HCT116 (cell line): Measurements from ENCODE around the gene PAX2. TPM values are rescaled to one million over a fixed set of nuclear protein-coding genes. Genes with fewer than 3 reads are reported as not detected.

ENCODE experiments used
- ATAC-seq: fragments of 200-7000 bp; cut with Tn5 transposase; 2 replicates; pipeline ENCODE4 v1.9.1; 2020; ENCODE audit warnings: mild to moderate bottlenecking, moderate library complexity
- BruUV-seq: library from RNA; stranded (reverse); fragments of 400-500 nt; replicated peaks from 2 replicates; lab custom pipeline; 2021; lab: Mats Ljungman, UMichigan
- CTCF ChIA-PET: fragments of 300-600 bp; sonication (Branson Sonifier 250); formaldehyde crosslinking; loops from one replicate; lab custom pipeline; 2021; ENCODE audit warnings: antibody characterized with exemption; lab: Charles Lee
- POLR2A ChIA-PET: fragments of 300-600, 350-600 bp; sonication (Branson Sonifier 250); formaldehyde crosslinking; loops from one replicate; lab custom pipeline; 2021; ENCODE audit warnings: antibody characterized with exemption; lab: Charles Lee
- RAD21 ChIA-PET, 2 experiments: fragments of 300-600 bp; sonication (Branson Sonifier 250); formaldehyde crosslinking; loops; one replicate each; lab custom pipeline; 2023; ENCODE audit warnings: low total read pairs in 2 of 2; ENCODE audit not compliant: uncharacterized antibody in 2 of 2, unreplicated experiment in 2 of 2, low non-redundant PET in 1 of 2; lab: Charles Lee
- DNase-seq: peaks from one replicate; pipeline ENCODE4 v3.0.0-alpha.2; 2010; ENCODE audit warnings: low read depth, low spot score
- H2AFZ ChIP-seq: fragments of 200-600 bp; shearing (Covaris generic), sonication (generic); 2 replicates; pipeline ENCODE4 v1.6.1; 2017; ENCODE audit warnings: low read depth, mixed run types, mixed read lengths, antibody characterized with exemption, low read length; ENCODE audit not compliant: poor library complexity, severe bottlenecking
- H3K27ac ChIP-seq: 2 replicates; pipeline ENCODE4 v1.5.1; 2012; ENCODE audit warnings: low read depth, low read length
- H3K27me3 ChIP-seq: fragments of 200-600 bp; sonication (generic); 2 replicates; pipeline ENCODE4 v1.6.1; 2016; ENCODE audit warnings: mixed run types, low read length, mixed read lengths; ENCODE audit not compliant: insufficient read depth
- H3K36me3 ChIP-seq, 2 experiments: fragments of 200-500 bp in 1 of 2; fragments of 200-600 bp in 1 of 2; sonication (Bioruptor generic) in 1 of 2; sonication (generic) in 1 of 2; 2 replicates each; pipeline versions ENCODE4 v1.5.1 to v1.6.1; 2014 to 2016; ENCODE audit warnings: low read length in 2 of 2, inconsistent platforms in 1 of 2, mixed read lengths in 1 of 2, mixed run types in 1 of 2; ENCODE audit not compliant: insufficient read depth in 2 of 2, control insufficient read depth in 1 of 2
- H3K4me1 ChIP-seq, 2 experiments: fragments of 200-600 bp in 1 of 2; sonication (generic) in 1 of 2; 2 replicates each; pipeline versions ENCODE4 v1.5.1 to v1.6.1; 2012 to 2017; ENCODE audit warnings: low read length in 2 of 2, inconsistent platforms in 1 of 2, mild to moderate bottlenecking in 1 of 2, mixed read lengths in 1 of 2, mixed run types in 1 of 2, moderate library complexity in 1 of 2; ENCODE audit not compliant: insufficient read depth in 2 of 2, control insufficient read depth in 1 of 2
- H3K4me2 ChIP-seq: fragments of 200-600 bp; sonication (generic); 2 replicates; pipeline ENCODE4 v1.6.1; 2017; ENCODE audit warnings: mixed run types, low read length, mixed read lengths
- H3K4me3 ChIP-seq, 2 experiments: fragments of 200-600 bp in 1 of 2; sonication (generic) in 1 of 2; replicated peaks in 1 of 2; 2 replicates each; pipeline ENCODE4 v1.5.1; 2011 to 2016; ENCODE audit warnings: low read length in 2 of 2, control low read depth in 1 of 2, low read depth in 1 of 2, mild to moderate bottlenecking in 1 of 2, mixed read lengths in 1 of 2, mixed run types in 1 of 2
- H3K79me2 ChIP-seq: fragments of 200-600 bp; sonication (generic); 2 replicates; pipeline ENCODE4 v1.6.1; 2017; ENCODE audit warnings: mild to moderate bottlenecking, mixed run types, low read length, moderate library complexity, mixed read lengths; ENCODE audit not compliant: insufficient read depth
- H3K9ac ChIP-seq: fragments of 200-600 bp; sonication (generic); 2 replicates; pipeline ENCODE4 v1.6.1; 2016; ENCODE audit warnings: low read length, mixed read lengths
- H3K9me2 ChIP-seq: fragments of 200-600 bp; sonication (generic), shearing (Covaris generic); 2 replicates; pipeline ENCODE4 v1.6.1; 2017; ENCODE audit warnings: mixed run types, mild to moderate bottlenecking, moderate library complexity; ENCODE audit not compliant: insufficient read depth
- H3K9me3 ChIP-seq, 2 experiments: fragments of 200-500 bp in 1 of 2; fragments of 200-600 bp in 1 of 2; sonication (Bioruptor generic) in 1 of 2; sonication (generic) in 1 of 2; 2 replicates each; pipeline ENCODE4 v1.6.1; 2014 to 2017; ENCODE audit warnings: low read length in 2 of 2, mixed read lengths in 2 of 2, inconsistent platforms in 1 of 2, low read depth in 1 of 2, mild to moderate bottlenecking in 1 of 2, mixed run types in 1 of 2, moderate library complexity in 1 of 2; ENCODE audit not compliant: control insufficient read depth in 1 of 2, insufficient read depth in 1 of 2
- H4K20me1 ChIP-seq: fragments of 200-600 bp; sonication (generic), shearing (Covaris generic); 2 replicates; pipeline ENCODE4 v1.6.1; 2017; ENCODE audit warnings: mixed run types, mild to moderate bottlenecking, moderate library complexity; ENCODE audit not compliant: insufficient read depth
- CBX3 ChIP-seq: IDR thresholded peaks from 2 replicates; pipeline ENCODE4 v1.6.1; 2012; ENCODE audit warnings: low read depth
- EGR1 ChIP-seq: IDR thresholded peaks from 2 replicates; pipeline ENCODE4 v1.6.1; 2012; ENCODE audit warnings: low read depth
- JUND ChIP-seq: IDR thresholded peaks from 2 replicates; pipeline ENCODE4 v1.6.1; 2012
- MAX ChIP-seq: IDR thresholded peaks from 2 replicates; pipeline ENCODE4 v1.6.1; 2012
- REST ChIP-seq: IDR thresholded peaks from 2 replicates; pipeline ENCODE4 v1.6.1; 2012; ENCODE audit warnings: low read depth
- SP1 ChIP-seq: IDR thresholded peaks from 2 replicates; pipeline ENCODE4 v1.6.1; 2012; ENCODE audit warnings: low read depth
- YY1 ChIP-seq: IDR thresholded peaks from 2 replicates; pipeline ENCODE4 v1.6.1; 2011; ENCODE audit warnings: low read length, low read depth, moderate library complexity, mild to moderate bottlenecking; ENCODE audit not compliant: insufficient replicate concordance; ENCODE audit errors: extremely low read depth
- ZBTB33 ChIP-seq: IDR thresholded peaks from 2 replicates; pipeline ENCODE4 v1.6.1; 2011; ENCODE audit warnings: mild to moderate bottlenecking, low read length, moderate library complexity; ENCODE audit not compliant: insufficient replicate concordance; ENCODE audit errors: extremely low read depth
- ZNF274 ChIP-seq: fragments of 200-500 bp; sonication (Bioruptor generic); IDR thresholded peaks from 2 replicates; pipeline ENCODE4 v1.6.1; 2014; ENCODE audit warnings: mild to moderate bottlenecking, low read depth, low read length, inconsistent platforms
- intact Hi-C: fragments of 100-400 bp; cut with micrococcal nuclease; formaldehyde crosslinking; loops from 2 replicates; pipeline ENCODE4 v1.10.0; 2022
- total RNA-seq: library from RNA; stranded (reverse); gene quantifications from one replicate; pipeline ENCODE4 v1.2.1, GENCODE V29; 2021; ENCODE audit not compliant: unreplicated experiment

Gene PAX2
- total RNA-seq, 1 experiment from 2014 or later, result 5.0 TPM

GRCh38 chr10:100810835-100811116, 65.4 kb downstream of the PAX2 start:
- Histone ChIP-seq H3K4me2 (no peak overlapping the region), H3K9me3 (no peaks in the 10 kb centered on the region), H4K20me1 (no peaks in the 10 kb centered on the region), H3K27ac (no peak overlapping the region), H3K9me2 (no peaks in the 10 kb centered on the region), H3K9ac (no peak overlapping the region), H2AFZ (no peak overlapping the region), H3K79me2 (no peaks in the 10 kb centered on the region), H3K4me3 (no peak overlapping the region), H3K27me3 (no peaks in the 10 kb centered on the region), H3K36me3 (no peaks in the 10 kb centered on the region), H3K4me1 (no peaks in the 10 kb centered on the region)
- BruUV-seq, result no TSS peak
- DNase-seq (no peak), ATAC-seq (no peak)
- intact Hi-C loops, result no loop called here
- no peak for TF ChIP-seq EGR1
- no peak for TF ChIP-seq YY1
- TF ChIP-seq SP1, result no peak
- no peak for TF ChIP-seq ZNF274
- TF ChIP-seq MAX, result no peak
- no peak for TF ChIP-seq ZBTB33
- no peak for TF ChIP-seq CBX3
- no peak for TF ChIP-seq REST
- TF ChIP-seq JUND, result no peak
- ChIA-PET POLR2A (interaction anchor here (1.3 to 1.6 kb wide), 2 partner anchors 9 to 15 kb away, joined by 3 to 4 read pairs; no protein-coding TSS in a partner anchor), CTCF (interaction anchor here (1.3 kb wide), 2 partner anchors 12 to 67 kb away, joined by 3 read pairs; no protein-coding TSS in a partner anchor), RAD21 (no interaction called here)
